Measurements from ENCODE around the gene BTBD1.

DNA sequence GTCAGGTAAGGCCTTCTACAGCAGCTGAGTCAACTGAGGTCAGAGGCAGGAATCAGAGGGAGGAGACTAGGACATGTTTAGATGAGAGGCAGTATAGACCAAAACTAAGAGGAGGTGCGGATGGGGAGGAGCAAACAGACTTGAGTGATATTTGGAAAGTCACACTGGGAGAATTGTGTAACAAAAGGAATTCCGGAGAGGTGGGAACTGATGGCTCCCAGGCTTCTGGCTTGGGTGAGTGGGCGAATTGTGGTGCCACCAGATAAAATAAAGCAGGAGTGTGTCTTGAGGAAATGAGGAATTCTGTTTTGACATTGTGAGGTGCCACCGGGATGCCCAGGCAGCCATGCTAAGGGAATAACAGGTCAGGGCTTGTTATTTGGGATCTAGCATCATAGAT is 37.1 kb upstream of the BTBD1 start:
- TF ChIP-seq, protein P1, sequence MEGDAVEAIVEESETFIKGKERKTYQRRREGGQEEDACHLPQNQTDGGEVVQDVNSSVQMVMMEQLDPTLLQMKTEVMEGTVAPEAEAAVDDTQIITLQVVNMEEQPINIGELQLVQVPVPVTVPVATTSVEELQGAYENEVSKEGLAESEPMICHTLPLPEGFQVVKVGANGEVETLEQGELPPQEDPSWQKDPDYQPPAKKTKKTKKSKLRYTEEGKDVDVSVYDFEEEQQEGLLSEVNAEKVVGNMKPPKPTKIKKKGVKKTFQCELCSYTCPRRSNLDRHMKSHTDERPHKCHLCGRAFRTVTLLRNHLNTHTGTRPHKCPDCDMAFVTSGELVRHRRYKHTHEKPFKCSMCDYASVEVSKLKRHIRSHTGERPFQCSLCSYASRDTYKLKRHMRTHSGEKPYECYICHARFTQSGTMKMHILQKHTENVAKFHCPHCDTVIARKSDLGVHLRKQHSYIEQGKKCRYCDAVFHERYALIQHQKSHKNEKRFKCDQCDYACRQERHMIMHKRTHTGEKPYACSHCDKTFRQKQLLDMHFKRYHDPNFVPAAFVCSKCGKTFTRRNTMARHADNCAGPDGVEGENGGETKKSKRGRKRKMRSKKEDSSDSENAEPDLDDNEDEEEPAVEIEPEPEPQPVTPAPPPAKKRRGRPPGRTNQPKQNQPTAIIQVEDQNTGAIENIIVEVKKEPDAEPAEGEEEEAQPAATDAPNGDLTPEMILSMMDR (IDR thresholded peaks at IDR 0.05) = no peak
- no peak for TF ChIP-seq EZH2 (IDR thresholded peaks at IDR 0.05)
